K562 (cell line): ENCODE results near the gene RHBDF2. TPM values are rescaled to one million over a fixed set of nuclear protein-coding genes. Genes with fewer than 3 reads are reported as not detected.

Experiments
- ATF1 ChIP-seq, 2 experiments: fragments of 450-650 bp in 1 of 2; IDR thresholded peaks; 2 replicates each; pipeline ENCODE4 v1.6.1; 2016; ENCODE audit warnings: missing compliant biosample characterization in 1 of 2, missing genetic modification characterization in 1 of 2
- CC2D1A ChIP-seq: fragments of 450-650 bp; IDR thresholded peaks from 2 replicates; pipeline ENCODE4 v1.6.1; 2017; ENCODE audit warnings: mild to moderate bottlenecking
- CTCF ChIP-seq, 3 experiments: IDR thresholded peaks in 2 of 3; conservative IDR thresholded peaks in 1 of 3; 2 replicates each; pipeline ENCODE4 v1.5.1; 2011 to 2012; ENCODE audit warnings: low read length in 3 of 3, mild to moderate bottlenecking in 3 of 3, control low read depth in 2 of 3, improper control_type of control experiment in 1 of 3, inconsistent platforms in 1 of 3, low read depth in 1 of 3, mixed read lengths in 1 of 3, moderate library complexity in 1 of 3; ENCODE audit not compliant: insufficient read depth in 2 of 3
- ETS2 ChIP-seq: IDR thresholded peaks from 2 replicates; pipeline ENCODE4 v1.6.1; 2016; ENCODE audit warnings: borderline replicate concordance, missing genetic modification characterization, mild to moderate bottlenecking, moderate library complexity, missing compliant biosample characterization; ENCODE audit not compliant: poor library complexity, severe bottlenecking
- FOXK1 ChIP-seq: sonication (generic); formaldehyde crosslinking; IDR thresholded peaks from 2 replicates; pipeline ENCODE4 v1.8.0; 2022; ENCODE audit warnings: missing genetic modification reagents, mild to moderate bottlenecking, borderline replicate concordance
- MAZ ChIP-seq, 2 experiments: fragments of 450-650 bp in 1 of 2; sonication (generic) in 1 of 2; formaldehyde crosslinking; IDR thresholded peaks in 1 of 2; conservative IDR thresholded peaks in 1 of 2; 2 replicates each; pipeline versions ENCODE4 v1.4.0 to v1.5.0; 2020; ENCODE audit warnings: mild to moderate bottlenecking in 1 of 2, missing genetic modification reagents in 1 of 2
- PHF21A ChIP-seq: fragments of 450-650 bp; IDR thresholded peaks from 2 replicates; pipeline ENCODE4 v1.6.1; 2017; ENCODE audit warnings: low read depth, borderline replicate concordance
- RAD21 ChIP-seq, 2 experiments: fragments of 250-450 bp in 1 of 2; fragments of 450-650 bp in 1 of 2; sonication (Bioruptor Pico) in 1 of 2; formaldehyde crosslinking in 1 of 2; IDR thresholded peaks in 1 of 2; conservative IDR thresholded peaks in 1 of 2; 2 replicates each; pipeline versions ENCODE4 v1.4.0 to v1.8.0; 2020 to 2022; ENCODE audit warnings: mild to moderate bottlenecking in 2 of 2, moderate library complexity in 1 of 2
- RBBP5 ChIP-seq: fragments of 200-600 bp; sonication (generic); IDR thresholded peaks from 2 replicates; pipeline ENCODE4 v1.6.1; 2012; ENCODE audit warnings: borderline replicate concordance, mild to moderate bottlenecking, low read length, control low read depth, inconsistent platforms; ENCODE audit not compliant: insufficient read depth, poor library complexity, severe bottlenecking
- SP1 ChIP-seq: sonication (generic); formaldehyde crosslinking; IDR thresholded peaks from 2 replicates; pipeline ENCODE4 v1.8.1; 2022; ENCODE audit warnings: mild to moderate bottlenecking, missing genetic modification reagents
- TRIM24 ChIP-seq, 2 experiments: fragments of 450-650 bp; IDR thresholded peaks; 2 replicates each; pipeline ENCODE4 v1.6.1; 2016
- ZBTB11 ChIP-seq, 3 experiments: fragments of 200-800 bp in 1 of 3; fragments of 250-450 bp in 1 of 3; fragments of 450-650 bp in 1 of 3; sonication (Bioruptor Pico) in 1 of 3; sonication (Bioruptor generic) in 1 of 3; formaldehyde crosslinking in 1 of 3; IDR thresholded peaks; 2 replicates each; pipeline versions ENCODE4 v1.6.1 to v1.8.0; 2016 to 2022; ENCODE audit warnings: mild to moderate bottlenecking in 2 of 3, missing genetic modification characterization in 2 of 3, missing compliant biosample characterization in 1 of 3, moderate library complexity in 1 of 3
- ZNF224 ChIP-seq: sonication (generic); formaldehyde crosslinking; IDR thresholded peaks from 2 replicates; pipeline ENCODE4 v1.8.0; 2022; ENCODE audit warnings: mild to moderate bottlenecking, missing genetic modification reagents
- ZNF436 ChIP-seq: fragments of 250-450, 450-650 bp; sonication (Bioruptor Pico); formaldehyde crosslinking; IDR thresholded peaks from 2 replicates; pipeline ENCODE4 v1.7.0; 2020; ENCODE audit warnings: mild to moderate bottlenecking
- ZNF696 ChIP-seq: fragments of 250-450 bp; sonication (Bioruptor Pico); conservative IDR thresholded peaks from 2 replicates; pipeline ENCODE4 v1.4.0; 2020; ENCODE audit warnings: mild to moderate bottlenecking, moderate library complexity
- polyA plus RNA-seq, 8 experiments: library from polyadenylated mRNA; depleted of rRNA in 4 of 8; stranded (reverse) in 5 of 8; unstranded in 3 of 8; fragments of >200 nt; fragmentation: Nextera tagmentation in 2 of 8; fragmentation: Illumina TruSeq in 1 of 8; extraction: Ambion mirVana in 2 of 8; extraction: Trizol in 1 of 8; gene quantifications; 2 replicates each; pipeline versions ENCODE4 v1.2.1 to v1.2.3, GENCODE V29; 2011 to 2014; ENCODE audit warnings: inconsistent platforms in 1 of 8, missing spikeins in 1 of 8
- total RNA-seq, 7 experiments: library from RNA; depleted of rRNA in 6 of 7; stranded (reverse); fragments of >200 nt in 6 of 7; fragmentation: Illumina TruSeq in 2 of 7; extraction: Trizol in 2 of 7; gene quantifications; 2 replicates each; pipeline versions ENCODE4 v1.2.1 to v1.2.3, GENCODE V29; 2011 to 2021; ENCODE audit warnings: low replicate concordance in 1 of 7

RHBDF2 gene
- total and polyA plus RNA-seq, 9 of the 15 experiments (the other 6 are each of a cell fraction or from before 2014, with no cell fraction given), result 0.04 to 2.8 (median 1.1) TPM

GRCh38 chr17:76523084-76524037, 22.1 kb upstream of the RHBDF2 start (continued):
- no peak for TF ChIP-seq ZBTB11 (CRISPR knock-in tag; IDR thresholded peaks at IDR 0.05)
- TF ChIP-seq PHF21A, result 0 out of 2 replicates have a peak, but pooled peaks have one; percentile 29
- TF ChIP-seq ZNF696 (CRISPR knock-in tag), result no peak
- TF ChIP-seq CC2D1A, result peak; percentile 77
- no peak for TF ChIP-seq ETS2
- peak; percentile 93 to 98 for TF ChIP-seq RAD21 (CRISPR knock-in tag; conservative IDR thresholded peaks at IDR 0.05 in 1 of 2, IDR thresholded peaks at IDR 0.05 in 1 of 2)
- peak in 1 of 2 experiments; percentile 83; a peak in 3 of 4 replicates for TF ChIP-seq MAZ (CRISPR knock-in tag; conservative IDR thresholded peaks at IDR 0.05 in 1 of 2, IDR thresholded peaks at IDR 0.05 in 1 of 2)
- TF ChIP-seq ZNF436, result no peak
- TF ChIP-seq ATF1 (CRISPR knock-in tag; IDR thresholded peaks at IDR 0.05), result no peak
- 0 out of 2 replicates have a peak, but pooled peaks have one; percentile 18 for TF ChIP-seq ATF1 (tag; IDR thresholded peaks at IDR 0.05)
- TF ChIP-seq RBBP5, result peak; percentile 33
- peak; percentile 23; the same call in 1 of the 2 replicates for TF ChIP-seq FOXK1
- no peak for TF ChIP-seq ZNF224
- peak; percentile 97 to 99 (median 98) for TF ChIP-seq CTCF (IDR thresholded peaks at IDR 0.05 in 2 of 3, conservative IDR thresholded peaks at IDR 0.05 in 1 of 3; ENCODE audit: insufficient read depth in 2 of 3, low read depth in 1 of 3, low read length in 3 of 3)
- peak; percentile 47; the same call in 1 of the 2 replicates for TF ChIP-seq SP1
- no peak for TF ChIP-seq TRIM24 (IDR thresholded peaks at IDR 0.05)
